Vein endothelial cell (primary cell): Measurements from ENCODE around the gene GCKR. TPM values are rescaled to one million over a fixed set of nuclear protein-coding genes. Genes with fewer than 3 reads are reported as not detected.

Source experiments
- small RNA-seq: library from RNA; depleted of rRNA; stranded (forward); fragments of <200 nt; gene quantifications from one replicate; pipeline ENCODE3, GENCODE V24; 2012
- total RNA-seq: library from RNA; depleted of rRNA; stranded (reverse); fragments of >200 nt; gene quantifications from 2 replicates; pipeline ENCODE4 v1.2.3, GENCODE V29; 2012

GCKR gene, protein sequence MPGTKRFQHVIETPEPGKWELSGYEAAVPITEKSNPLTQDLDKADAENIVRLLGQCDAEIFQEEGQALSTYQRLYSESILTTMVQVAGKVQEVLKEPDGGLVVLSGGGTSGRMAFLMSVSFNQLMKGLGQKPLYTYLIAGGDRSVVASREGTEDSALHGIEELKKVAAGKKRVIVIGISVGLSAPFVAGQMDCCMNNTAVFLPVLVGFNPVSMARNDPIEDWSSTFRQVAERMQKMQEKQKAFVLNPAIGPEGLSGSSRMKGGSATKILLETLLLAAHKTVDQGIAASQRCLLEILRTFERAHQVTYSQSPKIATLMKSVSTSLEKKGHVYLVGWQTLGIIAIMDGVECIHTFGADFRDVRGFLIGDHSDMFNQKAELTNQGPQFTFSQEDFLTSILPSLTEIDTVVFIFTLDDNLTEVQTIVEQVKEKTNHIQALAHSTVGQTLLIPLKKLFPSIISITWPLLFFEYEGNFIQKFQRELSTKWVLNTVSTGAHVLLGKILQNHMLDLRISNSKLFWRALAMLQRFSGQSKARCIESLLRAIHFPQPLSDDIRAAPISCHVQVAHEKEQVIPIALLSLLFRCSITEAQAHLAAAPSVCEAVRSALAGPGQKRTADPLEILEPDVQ
- 0.98 and 3.2 TPM in 2 replicates for total RNA-seq

DNA sequence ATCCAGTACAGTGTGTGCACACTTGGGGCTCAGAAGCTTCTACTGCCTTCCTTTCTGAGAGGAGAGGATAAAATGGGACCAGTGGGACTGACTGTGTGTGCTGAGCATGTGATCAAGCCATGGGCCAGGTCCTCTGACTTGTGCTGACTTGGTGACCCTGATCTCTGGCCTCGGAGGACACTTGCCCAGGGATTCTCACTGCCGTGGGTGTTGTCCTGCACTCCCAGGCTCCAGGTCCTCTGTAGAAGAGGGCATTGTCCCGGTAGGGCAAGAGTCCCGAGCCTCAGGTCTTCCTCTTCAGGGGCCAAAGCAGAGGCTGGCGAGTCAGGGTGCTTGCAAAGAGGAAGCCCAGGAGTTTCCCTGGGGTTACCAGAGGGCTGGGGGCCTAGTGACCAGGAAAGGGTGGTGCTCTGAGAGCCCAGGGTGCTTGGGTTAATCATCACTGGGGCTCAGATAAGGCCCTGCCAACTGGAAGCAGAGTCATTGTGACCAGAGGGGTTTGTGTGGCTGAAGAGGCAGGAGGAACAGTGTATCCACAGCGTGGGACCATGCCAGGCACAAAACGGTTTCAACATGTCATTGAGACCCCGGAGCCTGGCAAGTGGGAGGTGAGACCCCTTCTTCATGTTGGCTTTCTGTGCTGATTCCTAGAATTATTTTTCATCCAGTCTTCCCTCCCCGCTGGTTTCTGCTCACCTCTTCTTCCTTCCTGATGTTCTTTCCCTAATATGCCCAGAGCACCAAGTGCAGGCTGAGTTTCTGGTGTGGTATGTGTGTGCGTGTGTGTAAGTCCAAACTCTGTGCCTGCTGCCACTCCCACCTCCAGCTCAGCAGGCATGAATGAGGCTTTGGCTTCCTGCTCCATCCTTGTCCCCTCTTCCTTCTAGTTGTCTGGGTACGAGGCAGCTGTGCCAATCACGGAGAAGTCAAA, at the start of gene GCKR:
Gene GCKR, plus strand, starts transcription at position 483 of the 931 bp plus-strand sequence. Its CDS starts 66 bp downstream, at position 549.

DNA sequence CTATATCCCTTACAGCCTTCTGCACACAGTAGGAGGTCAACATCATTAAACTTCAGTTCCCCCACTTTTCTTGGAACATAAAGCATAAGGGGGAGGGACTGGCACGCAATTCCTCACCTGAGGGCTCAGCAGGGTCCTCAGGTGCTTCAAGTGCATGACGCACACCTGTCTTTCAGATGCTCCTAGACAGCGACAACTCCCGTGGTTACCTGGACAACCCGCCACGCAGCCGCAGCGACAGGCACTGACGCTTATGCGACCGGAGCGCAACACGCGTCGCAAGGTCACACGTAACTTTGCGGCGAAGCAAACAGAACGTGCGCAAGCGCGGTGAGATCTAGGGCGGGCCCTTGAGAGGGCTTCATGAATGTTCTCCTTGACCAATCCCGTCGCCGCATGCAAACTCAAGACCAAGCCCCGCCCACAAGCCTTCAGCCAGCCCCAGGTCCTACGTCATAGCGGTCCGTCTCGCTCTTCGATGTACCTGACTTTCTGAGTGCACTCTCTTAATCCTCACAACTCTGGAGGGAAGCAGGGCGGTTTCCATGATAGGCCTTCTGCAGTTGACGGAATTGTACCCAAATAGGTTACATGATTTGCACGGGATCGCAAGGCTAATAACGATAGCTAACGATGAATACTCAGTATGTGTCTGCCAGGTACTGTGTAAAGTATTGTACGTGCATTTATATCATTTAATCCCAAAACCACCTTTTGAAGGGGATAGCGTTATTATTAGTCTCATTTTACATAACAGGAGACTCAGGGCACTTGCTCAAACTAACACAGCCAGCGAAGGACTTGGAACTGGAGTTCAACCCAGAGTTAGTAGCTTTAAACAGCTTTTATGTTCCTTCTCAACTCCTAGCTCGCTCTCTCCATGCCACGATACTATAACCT, 6.9 kb upstream of the GCKR start, which contains the start of gene IFT172:
Gene IFT172, minus strand, starts transcription at position 246 of the 900 bp plus-strand sequence. Its CDS starts 90 bp downstream, at position 156.

DNA sequence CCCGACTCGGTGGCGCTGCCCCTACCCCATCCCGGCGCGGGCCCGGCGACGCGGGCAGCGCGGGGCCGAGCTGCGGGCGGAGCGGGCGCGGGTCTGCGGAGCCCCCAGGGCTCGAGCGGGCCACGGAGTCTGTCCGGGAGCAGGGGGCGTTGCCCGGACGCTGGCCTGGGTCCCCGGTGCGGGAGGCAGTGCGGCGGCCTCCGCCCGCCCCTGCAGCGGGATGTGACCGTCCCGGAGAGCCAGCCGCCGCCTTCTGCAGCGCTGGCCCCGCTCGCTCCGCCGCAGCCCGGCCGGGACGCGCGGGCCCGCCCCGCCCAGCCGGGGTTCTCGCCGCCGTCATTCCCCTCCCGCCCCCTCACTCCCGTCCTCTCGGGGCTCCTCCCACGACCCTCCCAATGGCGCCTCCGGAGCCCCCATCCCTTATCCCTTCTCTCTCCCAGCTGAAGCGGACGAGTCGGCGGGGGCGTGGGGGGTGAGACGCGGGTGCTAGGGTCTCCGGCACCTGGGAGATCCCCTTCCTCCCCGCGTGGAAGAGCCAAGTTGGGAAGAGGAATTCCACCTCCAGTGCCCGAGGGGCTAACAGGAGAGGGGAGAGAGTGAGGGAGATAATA, 1.6 kb upstream of the GCKR start, which contains the start of gene FNDC4:
Gene FNDC4, minus strand, starts transcription at position 257 of the 611 bp plus-strand sequence. CDS start 521 bp downstream, outside the sequence.

Small RNA genes lying within 50 kb of the gene (small RNA-seq; reads per million reads assigned to genes)
- not detected for gene RNU6-986P

Other genes with a start within 250 kb of the GCKR start
- gene SLC30A3, start 233.8 kb upstream of the GCKR start, total RNA-seq: 3.2 and 11.8 TPM in 2 replicates
- gene DNAJC5G, start 221.4 kb upstream of the GCKR start, total RNA-seq: 0.19 and 0.98 TPM in 2 replicates
- 0.10 and 0.33 TPM in 2 replicates for gene TRIM54, start 214.4 kb upstream of the GCKR start, total RNA-seq
- 0.38 and 1.3 TPM in 2 replicates for gene UCN, start 188.4 kb upstream of the GCKR start, total RNA-seq
- gene MPV17, start 173.7 kb upstream of the GCKR start, total RNA-seq: 75.0 and 79.4 TPM in 2 replicates
- 52.6 and 53.2 TPM in 2 replicates for gene GTF3C2, start 140.1 kb upstream of the GCKR start, total RNA-seq
- gene EIF2B4, start 126.5 kb upstream of the GCKR start, total RNA-seq: 28.7 and 32.4 TPM in 2 replicates
- 112 and 136 TPM in 2 replicates for gene SNX17, start 126.2 kb upstream of the GCKR start, total RNA-seq
- gene ZNF513, start 116.1 kb upstream of the GCKR start, total RNA-seq: 8.6 and 11.1 TPM in 2 replicates
- 108 and 120 TPM in 2 replicates for gene PPM1G, start 87.2 kb upstream of the GCKR start, total RNA-seq
- gene NRBP1, start 68.2 kb upstream of the GCKR start, total RNA-seq: 138 and 167 TPM in 2 replicates
- gene KRTCAP3, start 54.5 kb upstream of the GCKR start, total RNA-seq: not detected in 2 replicates
- gene IFT172, start 7.1 kb upstream of the GCKR start, total RNA-seq: 15.0 and 17.0 TPM in 2 replicates
- gene FNDC4, start 1.6 kb upstream of the GCKR start, total RNA-seq: 30.6 and 36.6 TPM in 2 replicates
- 23.5 and 44.5 TPM in 2 replicates for gene ZNF512, start 86.2 kb downstream of the GCKR start, total RNA-seq
- 2.6 and 3.1 TPM in 2 replicates for gene CCDC121, start 132.2 kb downstream of the GCKR start, total RNA-seq
- gene GPN1, start 132.2 kb downstream of the GCKR start, total RNA-seq: 40.5 and 53.5 TPM in 2 replicates
- gene SUPT7L, start 166.8 kb downstream of the GCKR start, total RNA-seq: 26.6 and 41.2 TPM in 2 replicates
- 26.1 and 33.8 TPM in 2 replicates for gene SLC4A1AP, start 167.1 kb downstream of the GCKR start, total RNA-seq